Mesenteric fat pad (tissue), 1 donor: ENCODE data around the gene TTC36. TPM values are rescaled to one million over a fixed set of nuclear protein-coding genes. Genes with fewer than 3 reads are reported as not detected.
"Not testable (repeated sequence)": the region's sequence is repeated elsewhere in the genome, so short reads cannot be mapped to it uniquely, and the experiment has no call there.

Experiments
- DNase-seq: peaks from one replicate; pipeline ENCODE4 v3.0.0-alpha.2; 2020; ENCODE audit warnings: low spot score
- total RNA-seq: library from RNA; stranded (reverse); fragmentation: NEBNext Ultra II Directional; extraction: Animal tissue kit (Norgen Biotek cat#: 25700); gene quantifications from one replicate; pipeline ENCODE4 v1.2.1, GENCODE V29; 2021
- donor health status: DM: yes; HTN: yes; CAD: no.

The TTC36 gene
- total RNA-seq, 1 donor from 2014 or later, result not detected

GRCh38 chr11:118574636-118575035 lies 47.4 kb downstream of the TTC36 start:
- no peak for DNase-seq

GRCh38 chr11:118577995-118578394 lies 50.7 kb downstream of the TTC36 start:
- DNase-seq, result not testable (repeated sequence)

Other genes starting within 250 kb of the TTC36 start
- gene CD3E, start 222.7 kb upstream of the TTC36 start, total RNA-seq, result 2.2 TPM
- 1.3 TPM for gene CD3D, start 184.8 kb upstream of the TTC36 start, total RNA-seq
- 1.1 TPM for gene CD3G, start 183.1 kb upstream of the TTC36 start, total RNA-seq
- 39.3 TPM for gene UBE4A, start 167.9 kb upstream of the TTC36 start, total RNA-seq
- gene ATP5MG, start 125.9 kb upstream of the TTC36 start, total RNA-seq, result 182 TPM
- 43.6 TPM for gene KMT2A, start 91.0 kb upstream of the TTC36 start, total RNA-seq
- 2.7 TPM for gene TMEM25, start 3.7 kb downstream of the TTC36 start, total RNA-seq
- gene IFT46, start 38.5 kb downstream of the TTC36 start, total RNA-seq, result 11.4 TPM
- gene ARCN1, start 44.9 kb downstream of the TTC36 start, total RNA-seq, result 176 TPM
- 562 TPM for gene PHLDB1, start 80.1 kb downstream of the TTC36 start, total RNA-seq
- not detected for gene TREH, start 152.2 kb downstream of the TTC36 start, total RNA-seq